HCT116 (cell line): ENCODE data around the gene MAD2L1. TPM values are rescaled to one million over a fixed set of nuclear protein-coding genes. Genes with fewer than 3 reads are reported as not detected.

ENCODE experiments used
- ATAC-seq: fragments of 200-7000 bp; cut with Tn5 transposase; 2 replicates; pipeline ENCODE4 v1.9.1; 2020; ENCODE audit warnings: mild to moderate bottlenecking, moderate library complexity
- BruUV-seq: library from RNA; stranded (reverse); fragments of 400-500 nt; replicated peaks from 2 replicates; lab custom pipeline; 2021; lab: Mats Ljungman, UMichigan
- CTCF ChIA-PET: fragments of 300-600 bp; sonication (Branson Sonifier 250); formaldehyde crosslinking; loops from one replicate; lab custom pipeline; 2021; ENCODE audit warnings: antibody characterized with exemption; lab: Charles Lee
- POLR2A ChIA-PET: fragments of 300-600, 350-600 bp; sonication (Branson Sonifier 250); formaldehyde crosslinking; loops from one replicate; lab custom pipeline; 2021; ENCODE audit warnings: antibody characterized with exemption; lab: Charles Lee
- RAD21 ChIA-PET, 2 experiments: fragments of 300-600 bp; sonication (Branson Sonifier 250); formaldehyde crosslinking; loops; one replicate each; lab custom pipeline; 2023; ENCODE audit warnings: low total read pairs in 2 of 2; ENCODE audit not compliant: uncharacterized antibody in 2 of 2, unreplicated experiment in 2 of 2, low non-redundant PET in 1 of 2; lab: Charles Lee
- DNase-seq: peaks from one replicate; pipeline ENCODE4 v3.0.0-alpha.2; 2010; ENCODE audit warnings: low read depth, low spot score
- H2AFZ ChIP-seq: fragments of 200-600 bp; shearing (Covaris generic), sonication (generic); 2 replicates; pipeline ENCODE4 v1.6.1; 2017; ENCODE audit warnings: low read depth, mixed run types, mixed read lengths, antibody characterized with exemption, low read length; ENCODE audit not compliant: poor library complexity, severe bottlenecking
- H3K27ac ChIP-seq: 2 replicates; pipeline ENCODE4 v1.5.1; 2012; ENCODE audit warnings: low read depth, low read length
- H3K27me3 ChIP-seq: fragments of 200-600 bp; sonication (generic); 2 replicates; pipeline ENCODE4 v1.6.1; 2016; ENCODE audit warnings: mixed run types, low read length, mixed read lengths; ENCODE audit not compliant: insufficient read depth
- H3K36me3 ChIP-seq, 2 experiments: fragments of 200-500 bp in 1 of 2; fragments of 200-600 bp in 1 of 2; sonication (Bioruptor generic) in 1 of 2; sonication (generic) in 1 of 2; 2 replicates each; pipeline versions ENCODE4 v1.5.1 to v1.6.1; 2014 to 2016; ENCODE audit warnings: low read length in 2 of 2, inconsistent platforms in 1 of 2, mixed read lengths in 1 of 2, mixed run types in 1 of 2; ENCODE audit not compliant: insufficient read depth in 2 of 2, control insufficient read depth in 1 of 2
- H3K4me1 ChIP-seq, 2 experiments: fragments of 200-600 bp in 1 of 2; sonication (generic) in 1 of 2; 2 replicates each; pipeline versions ENCODE4 v1.5.1 to v1.6.1; 2012 to 2017; ENCODE audit warnings: low read length in 2 of 2, inconsistent platforms in 1 of 2, mild to moderate bottlenecking in 1 of 2, mixed read lengths in 1 of 2, mixed run types in 1 of 2, moderate library complexity in 1 of 2; ENCODE audit not compliant: insufficient read depth in 2 of 2, control insufficient read depth in 1 of 2
- H3K4me2 ChIP-seq: fragments of 200-600 bp; sonication (generic); 2 replicates; pipeline ENCODE4 v1.6.1; 2017; ENCODE audit warnings: mixed run types, low read length, mixed read lengths
- H3K4me3 ChIP-seq, 2 experiments: fragments of 200-600 bp in 1 of 2; sonication (generic) in 1 of 2; replicated peaks in 1 of 2; 2 replicates each; pipeline ENCODE4 v1.5.1; 2011 to 2016; ENCODE audit warnings: low read length in 2 of 2, control low read depth in 1 of 2, low read depth in 1 of 2, mild to moderate bottlenecking in 1 of 2, mixed read lengths in 1 of 2, mixed run types in 1 of 2
- H3K79me2 ChIP-seq: fragments of 200-600 bp; sonication (generic); 2 replicates; pipeline ENCODE4 v1.6.1; 2017; ENCODE audit warnings: mild to moderate bottlenecking, mixed run types, low read length, moderate library complexity, mixed read lengths; ENCODE audit not compliant: insufficient read depth
- H3K9ac ChIP-seq: fragments of 200-600 bp; sonication (generic); 2 replicates; pipeline ENCODE4 v1.6.1; 2016; ENCODE audit warnings: low read length, mixed read lengths
- H3K9me2 ChIP-seq: fragments of 200-600 bp; sonication (generic), shearing (Covaris generic); 2 replicates; pipeline ENCODE4 v1.6.1; 2017; ENCODE audit warnings: mixed run types, mild to moderate bottlenecking, moderate library complexity; ENCODE audit not compliant: insufficient read depth
- H3K9me3 ChIP-seq, 2 experiments: fragments of 200-500 bp in 1 of 2; fragments of 200-600 bp in 1 of 2; sonication (Bioruptor generic) in 1 of 2; sonication (generic) in 1 of 2; 2 replicates each; pipeline ENCODE4 v1.6.1; 2014 to 2017; ENCODE audit warnings: low read length in 2 of 2, mixed read lengths in 2 of 2, inconsistent platforms in 1 of 2, low read depth in 1 of 2, mild to moderate bottlenecking in 1 of 2, mixed run types in 1 of 2, moderate library complexity in 1 of 2; ENCODE audit not compliant: control insufficient read depth in 1 of 2, insufficient read depth in 1 of 2
- H4K20me1 ChIP-seq: fragments of 200-600 bp; sonication (generic), shearing (Covaris generic); 2 replicates; pipeline ENCODE4 v1.6.1; 2017; ENCODE audit warnings: mixed run types, mild to moderate bottlenecking, moderate library complexity; ENCODE audit not compliant: insufficient read depth
- CBX3 ChIP-seq: IDR thresholded peaks from 2 replicates; pipeline ENCODE4 v1.6.1; 2012; ENCODE audit warnings: low read depth
- CEBPB ChIP-seq: IDR thresholded peaks from 2 replicates; pipeline ENCODE4 v1.6.1; 2012; ENCODE audit warnings: low read depth
- EZH2phosphoT487 ChIP-seq: fragments of 200-600 bp; IDR thresholded peaks from 2 replicates; pipeline ENCODE4 v1.6.1; 2018; ENCODE audit warnings: antibody characterized with exemption, borderline replicate concordance
- FOSL1 ChIP-seq: IDR thresholded peaks from 2 replicates; pipeline ENCODE4 v1.6.1; 2012; ENCODE audit warnings: low read depth
- JUND ChIP-seq: IDR thresholded peaks from 2 replicates; pipeline ENCODE4 v1.6.1; 2012
- POLR2A ChIP-seq: IDR thresholded peaks from 2 replicates; pipeline ENCODE4 v1.7.0; 2011; ENCODE audit warnings: borderline replicate concordance; ENCODE audit not compliant: insufficient read depth, insufficient read length; ENCODE audit errors: extremely low read depth
- RAD21 ChIP-seq: IDR thresholded peaks from 2 replicates; pipeline ENCODE4 v1.6.1; 2012; ENCODE audit warnings: low read depth, mild to moderate bottlenecking
- SIN3A ChIP-seq: IDR thresholded peaks from 2 replicates; pipeline ENCODE4 v1.6.1; 2012; ENCODE audit warnings: low read depth
- SP1 ChIP-seq: IDR thresholded peaks from 2 replicates; pipeline ENCODE4 v1.6.1; 2012; ENCODE audit warnings: low read depth
- SRF ChIP-seq: IDR thresholded peaks from 2 replicates; pipeline ENCODE4 v1.6.1; 2012; ENCODE audit warnings: low read depth
- ZFX ChIP-seq: fragments of 450-650 bp; IDR thresholded peaks from 2 replicates; pipeline ENCODE4 v1.6.1; 2017
- intact Hi-C: fragments of 100-400 bp; cut with micrococcal nuclease; formaldehyde crosslinking; loops from 2 replicates; pipeline ENCODE4 v1.10.0; 2022
- total RNA-seq: library from RNA; stranded (reverse); gene quantifications from one replicate; pipeline ENCODE4 v1.2.1, GENCODE V29; 2021; ENCODE audit not compliant: unreplicated experiment
- TF ChIP-seq, protein P1 (sequence below): IDR thresholded peaks from 2 replicates; pipeline ENCODE4 v1.6.1; 2012
- TF ChIP-seq, protein P2 (sequence below), 3 experiments: fragments of 200-600 bp in 1 of 3; sonication (generic) in 1 of 3; IDR thresholded peaks in 2 of 3; conservative IDR thresholded peaks in 1 of 3; 2 replicates each; pipeline ENCODE4 v1.5.1; 2012 to 2017; ENCODE audit warnings: low read depth in 2 of 3, low read length in 2 of 3, antibody characterized with exemption in 1 of 3, borderline replicate concordance in 1 of 3, control low read depth in 1 of 3, mild to moderate bottlenecking in 1 of 3, mixed read lengths in 1 of 3, mixed run types in 1 of 3, moderate library complexity in 1 of 3; ENCODE audit not compliant: insufficient read depth in 1 of 3
- TF ChIP-seq, protein P3 (sequence below): IDR thresholded peaks from 2 replicates; pipeline ENCODE4 v1.6.1; 2012
- TF ChIP-seq, protein P4 (sequence below): IDR thresholded peaks from 2 replicates; pipeline ENCODE4 v1.6.1; 2012; ENCODE audit warnings: low read depth

MAD2L1 gene
- total RNA-seq, 1 experiment from 2014 or later: 92.9 TPM

DNA sequence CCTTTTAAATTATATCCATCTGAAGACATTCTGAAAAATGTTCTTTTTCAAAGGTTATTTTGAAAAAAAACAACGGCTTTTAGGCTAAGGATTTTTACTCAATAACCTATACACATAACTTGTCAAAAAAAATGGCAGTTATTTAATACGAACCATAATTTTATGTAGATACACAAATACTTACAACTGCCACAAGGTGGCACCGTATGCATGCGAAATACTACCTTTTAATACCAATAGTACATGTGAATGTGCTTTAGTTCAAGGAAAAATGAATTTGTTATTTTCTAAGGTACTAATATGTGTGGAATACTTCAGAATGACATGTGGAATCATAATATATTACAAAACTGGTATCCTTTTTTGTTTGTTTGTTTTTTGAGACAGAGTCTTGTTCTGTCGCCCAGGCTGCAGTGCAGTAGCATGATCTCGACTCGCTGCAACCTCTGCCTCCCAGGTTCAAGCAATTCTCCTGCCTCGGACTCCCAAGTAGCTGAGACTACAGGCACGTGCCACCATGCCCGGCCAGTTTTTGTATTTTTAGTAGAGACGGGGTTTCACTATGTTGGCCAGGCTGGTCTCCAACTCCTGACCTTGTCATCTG, 4.6 kb upstream of the MAD2L1 start:
- ATAC-seq (no peak), DNase-seq (peak; percentile 57)
- Histone ChIP-seq H3K27me3 (no peaks in the 10 kb centered on the region), H3K79me2 (peaks cover 28% of the 10 kb centered on the region), H3K27ac (no peak overlapping the region), H3K9ac (no peak overlapping the region), H4K20me1 (no peaks in the 10 kb centered on the region), H3K4me1 (peaks cover 2 to 8% of the 10 kb centered on the region in 2 experiments; a peak in 2 of 4 replicates), H2AFZ (no peak overlapping the region), H3K4me2 (no peak overlapping the region), H3K9me3 (no peaks in the 10 kb centered on the region), H3K4me3 (no peak overlapping the region), H3K9me2 (no peaks in the 10 kb centered on the region), H3K36me3 (no peaks in the 10 kb centered on the region)
- intact Hi-C loops: loop anchor here (2.0 to 5.0 kb wide), 4 partner anchors 646 to 1666 kb away; no protein-coding TSS in a partner anchor
- CTCF ChIA-PET: no interaction called here
- no peak for TF ChIP-seq JUND
- TF ChIP-seq CBX3: 0 out of 2 replicates have a peak, but pooled peaks have one; percentile 4
- TF ChIP-seq SRF: no peak
- no peak for TF ChIP-seq POLR2A
- peak; percentile 79 for TF ChIP-seq RAD21
- TF ChIP-seq, protein P1, sequence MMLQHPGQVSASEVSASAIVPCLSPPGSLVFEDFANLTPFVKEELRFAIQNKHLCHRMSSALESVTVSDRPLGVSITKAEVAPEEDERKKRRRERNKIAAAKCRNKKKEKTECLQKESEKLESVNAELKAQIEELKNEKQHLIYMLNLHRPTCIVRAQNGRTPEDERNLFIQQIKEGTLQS: no peak
- TF ChIP-seq, protein P2, sequence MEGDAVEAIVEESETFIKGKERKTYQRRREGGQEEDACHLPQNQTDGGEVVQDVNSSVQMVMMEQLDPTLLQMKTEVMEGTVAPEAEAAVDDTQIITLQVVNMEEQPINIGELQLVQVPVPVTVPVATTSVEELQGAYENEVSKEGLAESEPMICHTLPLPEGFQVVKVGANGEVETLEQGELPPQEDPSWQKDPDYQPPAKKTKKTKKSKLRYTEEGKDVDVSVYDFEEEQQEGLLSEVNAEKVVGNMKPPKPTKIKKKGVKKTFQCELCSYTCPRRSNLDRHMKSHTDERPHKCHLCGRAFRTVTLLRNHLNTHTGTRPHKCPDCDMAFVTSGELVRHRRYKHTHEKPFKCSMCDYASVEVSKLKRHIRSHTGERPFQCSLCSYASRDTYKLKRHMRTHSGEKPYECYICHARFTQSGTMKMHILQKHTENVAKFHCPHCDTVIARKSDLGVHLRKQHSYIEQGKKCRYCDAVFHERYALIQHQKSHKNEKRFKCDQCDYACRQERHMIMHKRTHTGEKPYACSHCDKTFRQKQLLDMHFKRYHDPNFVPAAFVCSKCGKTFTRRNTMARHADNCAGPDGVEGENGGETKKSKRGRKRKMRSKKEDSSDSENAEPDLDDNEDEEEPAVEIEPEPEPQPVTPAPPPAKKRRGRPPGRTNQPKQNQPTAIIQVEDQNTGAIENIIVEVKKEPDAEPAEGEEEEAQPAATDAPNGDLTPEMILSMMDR (IDR thresholded peaks at IDR 0.05 in 2 of 3, conservative IDR thresholded peaks at IDR 0.05 in 1 of 3; ENCODE audit: borderline replicate concordance in 1 of 3, insufficient read depth in 1 of 3, low read depth in 2 of 3, low read length in 2 of 3): peak; percentile 38 to 70 (median 48); a peak in 4 of 6 replicates
- POLR2A ChIA-PET: no interaction called here
- RAD21 ChIA-PET: no interaction called here
- no TSS peak for BruUV-seq

DNA sequence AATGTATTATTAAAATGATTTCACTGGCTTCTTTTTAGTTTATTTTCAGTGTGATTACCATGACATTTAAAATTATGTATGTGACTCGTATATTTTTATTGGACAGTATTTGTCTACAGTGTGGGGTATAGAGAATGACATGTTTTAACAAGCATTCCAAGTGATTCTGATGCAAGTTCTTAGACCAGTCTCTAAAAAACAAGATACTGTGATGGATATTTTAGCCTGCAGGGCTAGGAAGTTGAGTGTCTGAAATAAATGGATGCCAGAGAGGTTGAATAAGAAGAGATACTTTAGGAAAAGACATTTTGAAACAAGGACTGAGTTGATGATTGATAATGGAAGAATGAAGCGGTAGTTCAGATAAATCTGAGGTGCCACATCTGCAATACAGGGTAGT, 3.5 kb upstream of the MAD2L1 start:
- Histone ChIP-seq H2AFZ (no peak overlapping the region), H3K9me3 (no peaks in the 10 kb centered on the region), H3K36me3 (no peaks in the 10 kb centered on the region; a peak in 1 of 4 replicates), H3K9ac (no peak overlapping the region), H3K9me2 (no peaks in the 10 kb centered on the region), H3K27me3 (no peaks in the 10 kb centered on the region), H4K20me1 (no peaks in the 10 kb centered on the region), H3K79me2 (peaks cover 39% of the 10 kb centered on the region), H3K4me3 (no peak overlapping the region), H3K27ac (no peak overlapping the region), H3K4me1 (peaks cover 4 to 14% of the 10 kb centered on the region in 2 experiments; a peak in 3 of 4 replicates), H3K4me2 (no peak overlapping the region)
- ChIA-PET POLR2A (no interaction called here), RAD21 (no interaction called here), CTCF (no interaction called here)
- intact Hi-C loops: loop anchor here (2.0 to 5.0 kb wide), 4 partner anchors 647 to 1667 kb away; no protein-coding TSS in a partner anchor
- ATAC-seq (no peak), DNase-seq (no peak)
- BruUV-seq: no TSS peak
- TF ChIP-seq JUND (no peak), ZFX (no peak), SIN3A (no peak), RAD21 (no peak), POLR2A (no peak), SP1 (no peak), FOSL1 (no peak), CEBPB (no peak), EZH2phosphoT487 (no peak), CBX3 (no peak)
- TF ChIP-seq, protein P3, sequence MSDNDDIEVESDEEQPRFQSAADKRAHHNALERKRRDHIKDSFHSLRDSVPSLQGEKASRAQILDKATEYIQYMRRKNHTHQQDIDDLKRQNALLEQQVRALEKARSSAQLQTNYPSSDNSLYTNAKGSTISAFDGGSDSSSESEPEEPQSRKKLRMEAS: no peak
- TF ChIP-seq, protein P4, sequence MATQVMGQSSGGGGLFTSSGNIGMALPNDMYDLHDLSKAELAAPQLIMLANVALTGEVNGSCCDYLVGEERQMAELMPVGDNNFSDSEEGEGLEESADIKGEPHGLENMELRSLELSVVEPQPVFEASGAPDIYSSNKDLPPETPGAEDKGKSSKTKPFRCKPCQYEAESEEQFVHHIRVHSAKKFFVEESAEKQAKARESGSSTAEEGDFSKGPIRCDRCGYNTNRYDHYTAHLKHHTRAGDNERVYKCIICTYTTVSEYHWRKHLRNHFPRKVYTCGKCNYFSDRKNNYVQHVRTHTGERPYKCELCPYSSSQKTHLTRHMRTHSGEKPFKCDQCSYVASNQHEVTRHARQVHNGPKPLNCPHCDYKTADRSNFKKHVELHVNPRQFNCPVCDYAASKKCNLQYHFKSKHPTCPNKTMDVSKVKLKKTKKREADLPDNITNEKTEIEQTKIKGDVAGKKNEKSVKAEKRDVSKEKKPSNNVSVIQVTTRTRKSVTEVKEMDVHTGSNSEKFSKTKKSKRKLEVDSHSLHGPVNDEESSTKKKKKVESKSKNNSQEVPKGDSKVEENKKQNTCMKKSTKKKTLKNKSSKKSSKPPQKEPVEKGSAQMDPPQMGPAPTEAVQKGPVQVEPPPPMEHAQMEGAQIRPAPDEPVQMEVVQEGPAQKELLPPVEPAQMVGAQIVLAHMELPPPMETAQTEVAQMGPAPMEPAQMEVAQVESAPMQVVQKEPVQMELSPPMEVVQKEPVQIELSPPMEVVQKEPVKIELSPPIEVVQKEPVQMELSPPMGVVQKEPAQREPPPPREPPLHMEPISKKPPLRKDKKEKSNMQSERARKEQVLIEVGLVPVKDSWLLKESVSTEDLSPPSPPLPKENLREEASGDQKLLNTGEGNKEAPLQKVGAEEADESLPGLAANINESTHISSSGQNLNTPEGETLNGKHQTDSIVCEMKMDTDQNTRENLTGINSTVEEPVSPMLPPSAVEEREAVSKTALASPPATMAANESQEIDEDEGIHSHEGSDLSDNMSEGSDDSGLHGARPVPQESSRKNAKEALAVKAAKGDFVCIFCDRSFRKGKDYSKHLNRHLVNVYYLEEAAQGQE: no peak
